ENCODE measurements around the gene GLRX. TPM values are rescaled to one million over a fixed set of nuclear protein-coding genes. Genes with fewer than 3 reads are reported as not detected.

GLRX gene
- total and polyA plus RNA-seq, 2 of the 13 experiments (the other 11 are each of a cell fraction or from before 2014, with no cell fraction given), result 63.8 to 499 TPM

DNA sequence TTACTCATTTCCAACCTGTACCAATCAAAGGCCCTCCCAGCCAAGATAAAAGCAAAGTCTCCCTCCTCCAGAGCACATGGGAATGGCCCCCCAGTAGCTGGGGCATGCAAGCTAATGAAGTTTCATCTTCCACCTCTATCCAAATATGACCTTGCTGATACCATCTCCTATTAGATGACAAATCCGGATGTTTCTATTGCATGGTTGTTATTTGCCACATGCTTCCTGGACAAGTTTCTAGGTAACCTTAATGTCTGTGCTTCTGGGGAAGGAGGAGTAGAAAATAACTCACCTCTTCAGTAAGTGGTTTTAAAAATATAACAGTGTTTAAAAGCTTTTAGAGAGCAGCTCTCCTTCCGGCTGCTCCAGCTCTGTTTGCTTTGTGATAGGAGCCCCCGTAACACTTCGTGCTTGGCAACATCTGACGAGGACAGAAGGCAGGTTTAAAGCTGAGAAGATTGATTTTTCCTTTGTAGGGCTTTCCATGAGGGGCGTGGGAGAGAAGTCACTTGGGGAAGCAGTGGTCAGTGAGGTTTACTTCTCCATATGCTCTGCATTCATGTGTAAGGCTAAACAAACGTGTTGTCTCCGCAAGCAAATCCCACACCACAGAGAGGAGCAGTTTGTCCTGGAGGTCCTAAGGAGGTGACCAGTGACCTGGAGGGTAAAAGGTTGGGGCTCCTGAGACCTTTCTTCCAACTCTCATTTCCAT lies 40.3 kb upstream of the GLRX start:
- Histone ChIP-seq H3K9me3 (ENCODE audit: low read length) (no peaks in the 10 kb centered on the region), H3K4me3 (replicated peaks in 1 of 3; ENCODE audit: insufficient read depth in 1 of 3, low read depth in 2 of 3, low read length in 3 of 3) (peak overlapping the region; percentile 1 to 62 (median 46); a peak in 5 of 6 replicates), H3K36me3 (replicated peaks in 1 of 2; ENCODE audit: control insufficient read depth in 1 of 2, insufficient read depth in 2 of 2, low read length in 2 of 2) (no peaks in the 10 kb centered on the region), H3K9ac (ENCODE audit: insufficient read depth, low read depth, low read length) (peak overlapping the region; percentile 89), H3K4me1 (ENCODE audit: insufficient read depth, low read length) (peaks cover 92% of the 10 kb centered on the region), H3K4me2 (ENCODE audit: low read depth, low read length) (peak overlapping the region; percentile 90), H3K27ac (ENCODE audit: extremely low read length, insufficient read depth, low read length) (peak overlapping the region; percentile 98), H3K79me2 (ENCODE audit: insufficient read depth, low read length) (peaks cover 13% of the 10 kb centered on the region), H3K27me3 (ENCODE audit: control insufficient read depth in 1 of 2, insufficient read depth in 2 of 2, low read length in 2 of 2) (no peaks in the 10 kb centered on the region), H2AFZ (ENCODE audit: low read length) (no peak overlapping the region), H4K20me1 (ENCODE audit: insufficient read depth, low read length) (no peaks in the 10 kb centered on the region)
- intact Hi-C loops (cut with micrococcal nuclease; ENCODE audit: unreplicated experiment) (loop anchor here (2.0 to 5.0 kb wide), 3 partner anchors 44 to 324 kb away; no protein-coding TSS in a partner anchor), in situ Hi-C loops (cut with HindIII; ENCODE audit: extremely low pct_ligation_motif_present, low pct_unique_long_range_greater_than_20kb) (loop anchor here (5.0 kb wide), 1 partner anchor 254 kb away; no protein-coding TSS in a partner anchor)
- FAIRE-seq (peak; percentile 57), ATAC-seq (peak; percentile 8), DNase-seq (ENCODE audit: low spot score) (peak; percentile 96)
- ChIA-PET CTCF (ENCODE audit: low intra/inter-chr PET ratio, low total read pairs) (no interaction called here), POLR2A (interaction anchor here (0.8 to 2.3 kb wide), 16 partner anchors 10 to 436 kb away, joined by 3 to 54 read pairs (median 6); partner anchors contain the start of genes ELL2 and GLRX)
- 0% methylated on average over 8 of the region's 8 CpGs for WGBS (ENCODE audit: low lambda C conversion rate)
- BruUV-seq (replicated peaks), result TSS peak; percentile 78
- peak; percentile 53; the same call in 1 of the 2 replicates for TF ChIP-seq SIN3A (IDR thresholded peaks at IDR 0.05; ENCODE audit: borderline replicate concordance, low read depth, low read length)
- TF ChIP-seq E2F5 (CRISPR knock-in tag; conservative IDR thresholded peaks at IDR 0.05), result no peak
- no peak for TF ChIP-seq ZNF274 (CRISPR knock-in tag; IDR thresholded peaks at IDR 0.05)
- no peak for TF ChIP-seq ELF4 (CRISPR knock-in tag; IDR thresholded peaks at IDR 0.05; ENCODE audit: borderline replicate concordance)
- no peak for TF ChIP-seq KLF13 (CRISPR knock-in tag; IDR thresholded peaks at IDR 0.05)
- TF ChIP-seq ATF1 (CRISPR knock-in tag; IDR thresholded peaks at IDR 0.05), result peak; percentile 79
- TF ChIP-seq CREB1 (IDR thresholded peaks at IDR 0.05), result no peak
- peak; percentile 74; the same call in 1 of the 2 replicates for TF ChIP-seq CREB1 (CRISPR knock-in tag; IDR thresholded peaks at IDR 0.05)
- TF ChIP-seq ZFP37 (CRISPR knock-in tag; IDR thresholded peaks at IDR 0.05; ENCODE audit: borderline replicate concordance), result no peak
- TF ChIP-seq KLF6 (CRISPR knock-in tag; IDR thresholded peaks at IDR 0.05), result no peak; the same call in 1 of the 2 replicates
- TF ChIP-seq ZNF644 (CRISPR knock-in tag; IDR thresholded peaks at IDR 0.05; ENCODE audit: low read depth), result peak; percentile 61; the same call in 1 of the 2 replicates
- TF ChIP-seq XBP1 (CRISPR knock-in tag; IDR thresholded peaks at IDR 0.05), result no peak
- no peak for TF ChIP-seq ZNF563 (CRISPR knock-in tag; IDR thresholded peaks at IDR 0.05)
- no peak for TF ChIP-seq PAF1 (CRISPR knock-in tag; IDR thresholded peaks at IDR 0.05)
- TF ChIP-seq SRSF4 (IDR thresholded peaks at IDR 0.05; ENCODE audit: low read depth, low read length, poor library complexity, severe bottlenecking), result no peak
- TF ChIP-seq, protein P1, sequence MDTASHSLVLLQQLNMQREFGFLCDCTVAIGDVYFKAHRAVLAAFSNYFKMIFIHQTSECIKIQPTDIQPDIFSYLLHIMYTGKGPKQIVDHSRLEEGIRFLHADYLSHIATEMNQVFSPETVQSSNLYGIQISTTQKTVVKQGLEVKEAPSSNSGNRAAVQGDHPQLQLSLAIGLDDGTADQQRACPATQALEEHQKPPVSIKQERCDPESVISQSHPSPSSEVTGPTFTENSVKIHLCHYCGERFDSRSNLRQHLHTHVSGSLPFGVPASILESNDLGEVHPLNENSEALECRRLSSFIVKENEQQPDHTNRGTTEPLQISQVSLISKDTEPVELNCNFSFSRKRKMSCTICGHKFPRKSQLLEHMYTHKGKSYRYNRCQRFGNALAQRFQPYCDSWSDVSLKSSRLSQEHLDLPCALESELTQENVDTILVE (CRISPR knock-in tag; IDR thresholded peaks at IDR 0.05), result no peak
- no peak for TF ChIP-seq FLYWCH1 (CRISPR knock-in tag; IDR thresholded peaks at IDR 0.05)
- TF ChIP-seq ZBTB7B (CRISPR knock-in tag; IDR thresholded peaks at IDR 0.05), result peak; percentile 70; the same call in 1 of the 2 replicates
- TF ChIP-seq, protein P2, sequence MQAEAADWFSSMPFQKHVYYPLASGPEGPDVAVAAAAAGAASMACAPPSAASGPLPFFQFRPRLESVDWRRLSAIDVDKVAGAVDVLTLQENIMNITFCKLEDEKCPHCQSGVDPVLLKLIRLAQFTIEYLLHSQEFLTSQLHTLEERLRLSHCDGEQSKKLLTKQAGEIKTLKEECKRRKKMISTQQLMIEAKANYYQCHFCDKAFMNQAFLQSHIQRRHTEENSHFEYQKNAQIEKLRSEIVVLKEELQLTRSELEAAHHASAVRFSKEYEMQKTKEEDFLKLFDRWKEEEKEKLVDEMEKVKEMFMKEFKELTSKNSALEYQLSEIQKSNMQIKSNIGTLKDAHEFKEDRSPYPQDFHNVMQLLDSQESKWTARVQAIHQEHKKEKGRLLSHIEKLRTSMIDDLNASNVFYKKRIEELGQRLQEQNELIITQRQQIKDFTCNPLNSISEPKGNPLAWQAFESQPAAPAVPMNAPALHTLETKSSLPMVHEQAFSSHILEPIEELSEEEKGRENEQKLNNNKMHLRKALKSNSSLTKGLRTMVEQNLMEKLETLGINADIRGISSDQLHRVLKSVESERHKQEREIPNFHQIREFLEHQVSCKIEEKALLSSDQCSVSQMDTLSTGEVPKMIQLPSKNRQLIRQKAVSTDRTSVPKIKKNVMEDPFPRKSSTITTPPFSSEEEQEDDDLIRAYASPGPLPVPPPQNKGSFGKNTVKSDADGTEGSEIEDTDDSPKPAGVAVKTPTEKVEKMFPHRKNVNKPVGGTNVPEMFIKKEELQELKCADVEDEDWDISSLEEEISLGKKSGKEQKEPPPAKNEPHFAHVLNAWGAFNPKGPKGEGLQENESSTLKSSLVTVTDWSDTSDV (CRISPR knock-in tag; IDR thresholded peaks at IDR 0.05), result no peak
- TF ChIP-seq ZNF34 (CRISPR knock-in tag; IDR thresholded peaks at IDR 0.05; ENCODE audit: borderline replicate concordance), result no peak
- TF ChIP-seq SNAPC2 (CRISPR knock-in tag; IDR thresholded peaks at IDR 0.05), result peak; percentile 70; the same call in 1 of the 2 replicates

All from HepG2 (cell line).